GM19395 (cell line): Measurements from ENCODE around the gene ADI1.
"Not testable (repeated sequence)": the region's sequence is repeated elsewhere in the genome, so short reads cannot be mapped to it uniquely, and the experiment has no call there.

Source experiments
- ATAC-seq: cut with Tn5 transposase; IDR thresholded peaks from one replicate; pipeline ENCODE4 v1.9.1; 2021; ENCODE audit warnings: mild to moderate bottlenecking, moderate library complexity; ENCODE audit not compliant: unreplicated experiment

The ADI1 gene

DNA sequence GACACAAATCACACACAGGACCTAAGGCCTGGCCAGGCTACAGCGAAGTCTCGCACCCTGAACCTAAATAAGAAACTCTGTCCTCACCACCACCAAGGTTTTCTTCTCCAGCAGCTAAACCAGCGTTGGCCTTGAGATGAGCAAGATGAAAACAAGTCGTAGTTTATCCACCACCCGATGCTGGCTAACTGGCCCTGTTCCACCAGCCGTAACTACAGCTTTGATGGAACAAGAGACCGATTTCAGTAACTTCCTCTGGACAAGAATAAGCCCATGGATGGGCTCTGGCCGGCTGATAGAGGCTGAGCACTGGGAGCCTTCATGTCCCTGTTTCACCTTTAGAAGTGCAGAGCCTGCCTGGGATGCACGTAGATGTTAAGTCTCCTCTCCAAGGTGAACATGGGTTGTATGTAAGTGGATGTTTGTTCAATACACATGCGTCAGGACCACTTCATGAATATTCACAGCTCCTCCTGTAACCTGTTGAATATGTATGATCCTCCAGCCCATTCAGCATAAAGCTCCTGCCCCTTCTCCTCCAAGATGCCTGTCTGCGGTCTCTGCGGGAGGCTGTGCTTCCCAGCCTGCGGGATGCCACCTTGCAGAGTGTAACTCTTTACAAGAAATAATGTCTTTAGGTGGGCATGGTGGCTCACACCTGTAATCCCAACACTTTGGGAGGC lies 24.2 kb downstream of the ADI1 start:
- no peak for ATAC-seq

DNA sequence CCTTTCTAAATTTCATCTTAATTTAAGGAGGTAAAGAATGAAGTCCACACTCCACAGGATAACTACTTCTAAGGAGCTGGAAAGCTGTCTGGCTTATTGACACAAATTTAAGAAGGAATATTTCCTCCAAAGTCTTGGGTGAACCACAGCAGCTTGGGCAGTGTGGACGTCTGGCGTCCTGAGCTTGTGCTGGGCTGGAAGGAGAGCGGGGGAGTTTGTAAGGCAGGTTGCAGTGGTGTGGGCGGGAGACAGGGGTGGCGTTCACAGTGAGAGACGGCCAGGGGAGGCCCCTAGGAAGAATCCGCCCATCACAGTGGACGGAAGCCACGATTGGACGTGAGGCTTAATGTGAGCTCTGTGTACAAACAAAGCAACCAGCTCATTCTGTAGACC lies 25.7 kb downstream of the ADI1 start:
- no peak for ATAC-seq

DNA sequence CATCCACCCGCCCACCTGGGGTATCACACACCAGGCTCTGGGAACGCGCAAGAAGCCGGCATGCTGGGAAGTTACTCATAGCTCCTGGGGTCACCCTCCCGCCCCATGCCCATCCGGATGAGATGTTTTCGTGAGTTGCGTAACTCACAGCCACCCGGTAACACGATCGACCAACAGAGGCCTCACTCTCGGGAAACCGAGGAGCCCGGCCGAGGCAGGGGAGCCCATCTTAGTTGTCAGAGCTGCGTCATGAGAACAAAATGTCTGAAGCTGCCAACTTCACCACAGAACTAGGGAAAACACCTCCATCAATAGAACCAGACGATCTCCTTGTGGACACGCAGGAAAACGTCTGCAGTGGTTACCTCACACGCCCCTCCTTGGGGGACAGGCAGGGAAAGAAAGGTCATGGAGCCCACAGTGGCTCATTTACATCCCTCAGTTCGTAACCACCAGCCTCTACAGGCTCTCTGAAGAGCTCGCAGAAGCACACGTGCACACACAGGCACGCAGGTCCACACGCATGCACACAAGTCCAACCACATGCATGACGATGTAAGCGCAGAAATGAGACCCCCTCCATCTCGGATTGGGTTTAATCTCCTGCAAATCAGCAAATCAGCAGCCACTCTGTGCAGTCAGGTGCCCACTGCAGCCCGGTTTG lies 26.2 kb downstream of the ADI1 start:
- no peak for ATAC-seq

DNA sequence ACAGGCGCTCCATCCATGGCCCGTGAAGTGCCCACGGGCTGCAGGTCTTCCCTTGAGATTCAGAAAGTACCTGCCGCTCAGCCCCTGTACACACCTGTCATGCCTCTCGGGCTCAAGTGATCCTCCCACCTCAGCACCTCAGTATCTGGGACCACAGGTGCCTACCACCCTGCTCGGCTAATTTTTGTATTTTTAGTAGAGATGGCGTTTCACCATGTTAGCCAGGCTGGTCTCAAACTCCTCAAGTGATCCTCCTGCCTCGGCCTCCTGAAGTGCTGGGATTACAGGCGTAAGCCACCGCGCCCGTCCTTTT lies 26.9 kb downstream of the ADI1 start:
- not testable (repeated sequence) for ATAC-seq

DNA sequence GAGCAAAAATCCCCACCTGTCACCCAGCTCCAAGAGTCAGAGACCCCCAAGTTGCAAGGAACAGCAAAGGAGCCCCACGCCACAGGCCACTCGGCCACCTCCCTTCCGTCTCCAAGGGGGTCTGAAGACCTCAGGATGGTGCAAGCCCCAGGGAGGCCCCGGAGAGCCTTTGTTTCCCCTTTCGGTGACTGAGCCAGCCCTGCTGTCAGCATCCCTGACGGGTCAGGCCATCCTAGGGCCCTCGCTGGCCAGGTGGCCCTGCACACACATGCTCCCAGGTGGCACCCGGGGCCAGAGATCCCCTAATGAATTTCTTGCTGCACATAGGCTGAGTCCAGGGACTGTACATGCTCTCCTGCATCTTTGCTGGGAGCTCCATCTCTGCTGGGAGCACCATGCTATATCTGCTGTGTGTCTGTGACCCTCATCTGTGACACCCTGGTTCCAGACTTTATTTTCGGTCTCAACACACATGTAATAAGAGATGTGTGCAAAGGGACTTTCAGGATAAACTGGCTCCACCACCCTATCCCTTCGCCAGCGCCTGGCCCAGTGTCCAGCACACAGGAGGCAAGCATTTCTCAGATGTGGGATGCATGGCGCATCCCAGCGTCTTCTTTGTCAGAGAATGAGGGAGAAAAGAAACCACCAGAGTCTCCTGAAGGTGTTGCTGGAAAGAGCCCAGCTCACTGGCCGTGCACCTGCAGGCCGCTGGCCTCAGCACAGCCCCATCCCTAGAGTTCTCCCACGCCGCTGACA lies 27.4 kb downstream of the ADI1 start:
- no peak for ATAC-seq

DNA sequence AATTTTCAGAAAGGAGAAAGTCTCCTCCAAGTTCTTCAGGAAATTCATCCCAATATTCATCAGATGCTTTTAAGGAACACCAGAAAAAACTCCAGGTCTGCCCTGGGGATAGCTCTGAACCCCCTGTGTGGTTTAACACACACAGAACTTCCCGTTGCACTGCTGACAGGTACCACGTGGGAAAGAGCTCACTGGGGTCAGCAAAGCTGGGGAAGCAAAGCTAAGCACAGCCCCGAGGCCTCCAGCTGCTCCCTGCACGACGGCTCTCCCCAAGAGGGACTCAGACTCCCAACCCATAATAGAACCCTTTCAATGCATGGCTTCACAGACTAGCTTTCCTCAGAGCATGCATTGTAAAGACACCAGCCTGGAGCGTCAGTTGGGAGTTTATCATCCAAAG lies 28.0 kb downstream of the ADI1 start:
- no peak for ATAC-seq

DNA sequence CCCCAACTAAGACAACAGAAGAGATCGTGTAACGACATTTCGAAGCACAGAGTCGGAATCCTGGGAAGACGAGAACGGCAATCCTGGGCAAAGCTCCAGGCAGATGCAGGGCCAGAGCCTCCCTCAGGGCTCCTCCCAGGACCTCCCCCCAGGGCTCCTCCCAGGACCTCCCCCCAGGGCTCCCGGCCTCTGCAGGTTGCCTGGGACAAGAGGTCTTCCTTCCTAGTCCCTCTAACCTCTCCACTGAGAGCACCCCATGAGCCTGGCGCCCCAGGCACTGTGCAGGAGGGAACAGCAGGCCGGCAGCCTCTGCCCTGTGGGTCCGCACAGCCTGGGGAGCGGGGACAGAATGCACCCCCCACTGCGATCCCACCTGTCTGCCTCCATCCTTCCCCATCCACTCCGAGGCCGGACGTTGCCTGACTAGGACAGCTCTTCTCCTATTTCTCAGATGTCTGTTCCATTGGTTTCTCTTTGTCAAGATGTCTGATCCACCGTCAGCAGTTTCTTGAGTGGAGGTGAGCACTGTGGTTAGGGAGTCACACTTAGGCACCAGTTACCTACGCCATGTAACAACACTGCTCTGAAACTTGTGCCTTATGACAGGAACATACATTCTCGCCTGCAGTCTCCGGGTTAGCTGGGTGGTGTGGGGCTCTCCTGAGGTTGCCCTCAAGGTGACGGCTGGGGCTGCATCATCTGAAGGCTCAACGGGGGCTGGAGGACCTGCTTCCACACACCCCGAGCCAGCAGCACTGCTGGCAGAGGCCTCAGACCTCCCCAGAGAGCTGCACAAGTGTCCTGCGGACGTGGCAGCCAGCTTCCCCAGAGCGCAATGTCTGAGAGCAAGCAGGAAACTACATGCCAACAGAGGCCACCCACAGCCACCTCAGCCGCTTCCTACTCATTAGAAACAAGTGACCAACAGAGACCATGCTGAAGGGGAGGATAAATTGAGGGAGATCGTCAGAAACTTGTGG lies 28.9 kb downstream of the ADI1 start:
- ATAC-seq, result no peak

DNA sequence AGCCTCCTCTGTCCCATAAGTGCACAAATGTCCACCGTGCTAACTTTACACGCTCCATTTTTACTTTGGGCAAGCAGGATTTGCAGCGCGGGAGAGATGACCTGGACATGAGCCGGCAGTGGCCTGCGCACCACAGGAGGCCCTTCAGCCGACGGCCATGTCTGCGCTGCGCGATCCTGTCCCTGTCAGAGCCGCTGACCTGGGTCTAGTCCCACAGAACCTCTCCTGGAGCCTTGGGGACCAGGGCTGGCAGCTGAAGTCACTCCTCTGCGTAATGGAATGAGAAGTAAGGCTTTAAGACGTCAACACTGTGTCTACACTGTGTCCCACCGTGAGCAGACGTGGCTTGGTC lies 29.6 kb downstream of the ADI1 start:
- ATAC-seq, result no peak

DNA sequence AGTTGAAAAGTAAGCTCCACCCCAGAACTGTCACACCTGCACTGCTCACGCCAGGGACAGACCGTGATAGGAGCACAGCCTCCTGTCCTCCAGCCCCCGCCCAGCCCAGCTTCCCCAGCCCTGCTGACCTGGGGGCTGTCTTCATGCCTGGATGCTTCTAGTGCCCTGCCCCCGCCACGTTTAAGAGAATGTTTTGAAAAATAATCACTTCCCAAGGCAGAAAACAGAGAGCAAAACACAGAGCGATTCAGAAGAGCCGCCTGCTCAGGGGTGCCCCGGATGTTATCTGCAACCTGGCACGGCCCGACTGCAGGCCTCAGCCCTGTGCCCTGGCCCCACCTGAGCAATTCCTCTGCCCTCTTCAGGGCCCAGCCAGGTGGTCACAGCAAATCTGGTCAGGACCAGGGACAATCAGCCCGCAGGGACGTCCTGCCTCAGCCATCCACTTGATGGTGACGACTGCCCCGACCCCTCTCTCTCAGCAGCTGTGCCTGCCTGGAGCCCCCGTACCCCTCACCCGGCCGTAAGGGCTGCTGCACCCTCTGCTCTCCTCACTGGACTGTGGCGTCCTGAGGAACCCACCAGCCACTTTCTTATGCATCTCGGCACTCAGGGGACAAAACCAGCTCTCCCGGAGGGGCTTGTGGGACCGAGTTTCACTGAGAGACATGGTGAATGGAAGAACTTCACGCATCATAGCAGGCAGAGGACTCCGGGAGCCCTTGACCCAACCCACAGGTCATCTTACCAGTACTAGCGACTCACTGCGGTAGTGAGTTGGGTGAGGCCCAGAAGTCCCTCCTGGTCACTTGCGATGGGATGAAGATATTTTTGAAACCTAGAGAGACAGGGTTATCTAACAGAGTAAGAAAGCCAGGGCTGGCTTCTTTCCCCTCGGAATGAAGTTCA lies 30.2 kb downstream of the ADI1 start:
- ATAC-seq, result no peak

DNA sequence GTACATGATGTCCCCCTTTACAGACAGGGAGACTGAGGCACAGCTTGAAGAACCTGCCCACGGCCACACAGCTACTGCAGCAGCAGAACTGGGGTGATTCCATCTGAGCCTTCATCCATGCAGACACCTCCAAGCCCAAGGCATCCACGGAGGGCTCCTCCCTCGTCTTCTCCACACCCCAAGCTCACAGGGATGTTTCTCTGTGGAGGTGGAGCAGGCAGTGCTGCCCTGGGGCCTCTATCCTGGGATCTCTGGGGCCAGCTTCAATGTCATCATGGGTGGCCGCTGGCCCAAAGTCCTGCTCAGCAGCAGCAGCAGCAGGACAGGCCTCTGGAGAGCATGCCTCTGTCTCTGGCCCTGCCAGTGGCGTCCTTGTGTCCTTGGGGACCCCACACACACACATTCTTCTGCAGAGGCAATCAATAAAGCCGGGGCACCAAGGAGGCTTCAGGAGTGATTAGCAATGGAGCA lies 31.2 kb downstream of the ADI1 start:
- no peak for ATAC-seq

DNA sequence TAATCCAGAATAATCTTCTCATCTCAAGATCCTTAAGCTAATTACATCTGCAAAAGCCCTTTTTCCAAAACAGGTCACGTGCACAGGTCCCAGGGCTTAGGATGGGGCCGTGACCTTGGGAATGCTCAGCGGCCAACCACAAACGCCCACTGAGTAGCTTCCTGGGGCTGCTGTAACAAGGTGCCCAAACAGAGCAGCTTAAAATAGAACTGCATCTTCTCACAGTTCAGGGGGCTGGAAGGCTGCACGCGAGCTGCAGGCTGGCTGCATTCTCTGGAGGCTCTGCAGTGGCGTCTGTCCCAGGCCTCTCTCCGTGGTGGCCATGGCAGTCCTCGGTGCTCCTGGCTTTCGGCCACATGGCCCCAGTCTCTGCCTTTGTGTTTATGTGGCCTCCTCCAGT lies 31.9 kb downstream of the ADI1 start:
- no peak for ATAC-seq

DNA sequence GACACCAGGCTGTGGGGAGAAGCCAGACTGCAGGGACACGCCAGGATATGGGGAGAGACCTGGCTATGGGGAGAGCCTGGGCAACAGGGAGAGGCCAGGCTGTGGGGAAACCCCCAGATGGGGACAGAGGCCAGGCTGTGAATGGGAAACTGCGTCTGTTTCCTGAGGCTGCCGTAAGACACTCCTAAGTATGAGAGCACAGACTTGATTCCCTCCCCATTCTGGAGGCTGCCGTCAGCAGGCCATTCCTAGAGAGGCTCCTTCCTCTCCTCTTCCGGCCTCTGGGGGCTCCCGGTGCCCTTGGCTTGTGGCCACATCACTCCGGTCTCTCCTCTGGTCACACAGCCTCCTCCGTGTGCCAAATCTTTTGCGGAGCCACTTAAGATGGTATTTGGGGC lies 32.3 kb downstream of the ADI1 start:
- no peak for ATAC-seq

DNA sequence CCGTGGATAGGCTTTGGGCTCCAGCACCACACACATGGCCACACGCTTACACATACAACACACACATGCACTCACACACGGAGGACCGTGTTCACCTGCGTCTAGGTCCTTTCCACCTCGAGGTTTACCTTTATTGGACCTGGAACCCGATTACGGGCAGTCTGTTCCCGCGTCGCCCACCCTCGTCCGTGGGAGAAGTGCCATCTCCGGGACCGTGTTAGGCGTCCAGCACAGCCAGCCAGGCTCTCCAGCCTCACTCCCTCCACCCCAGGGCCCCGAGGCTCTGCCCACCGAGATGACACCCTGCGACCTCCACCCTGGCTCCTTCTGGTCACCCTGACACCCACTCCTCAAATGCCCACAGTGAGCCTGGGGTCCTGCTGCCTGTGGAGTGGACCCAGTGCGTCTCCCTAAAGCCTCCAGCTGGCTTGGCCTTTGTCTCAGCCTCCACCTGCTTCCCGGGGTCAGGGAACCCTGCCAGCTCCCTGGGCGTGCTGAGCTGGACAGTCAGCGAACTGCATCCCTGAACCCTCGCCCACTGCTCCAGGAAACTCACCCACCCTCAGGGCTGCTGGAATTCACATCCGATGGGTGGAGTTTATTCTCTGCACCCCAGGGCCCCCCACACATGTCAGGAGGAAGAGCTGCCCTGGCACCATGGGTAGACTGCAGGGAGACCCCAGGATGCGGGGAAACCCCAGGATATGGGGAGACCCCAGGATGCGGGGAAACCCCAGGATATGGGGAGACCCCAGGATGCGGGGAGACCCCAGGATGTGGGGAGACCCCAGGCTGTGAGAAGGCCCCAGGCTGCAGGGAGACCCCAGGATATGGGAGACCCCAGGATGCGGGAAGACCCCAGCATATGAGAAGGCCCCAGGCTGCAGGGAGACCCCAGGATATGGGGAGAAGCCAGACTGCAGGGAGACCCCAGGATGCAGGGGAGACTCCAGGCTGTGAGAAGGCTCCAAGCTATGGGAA lies 33.0 kb downstream of the ADI1 start:
- ATAC-seq, result no peak

DNA sequence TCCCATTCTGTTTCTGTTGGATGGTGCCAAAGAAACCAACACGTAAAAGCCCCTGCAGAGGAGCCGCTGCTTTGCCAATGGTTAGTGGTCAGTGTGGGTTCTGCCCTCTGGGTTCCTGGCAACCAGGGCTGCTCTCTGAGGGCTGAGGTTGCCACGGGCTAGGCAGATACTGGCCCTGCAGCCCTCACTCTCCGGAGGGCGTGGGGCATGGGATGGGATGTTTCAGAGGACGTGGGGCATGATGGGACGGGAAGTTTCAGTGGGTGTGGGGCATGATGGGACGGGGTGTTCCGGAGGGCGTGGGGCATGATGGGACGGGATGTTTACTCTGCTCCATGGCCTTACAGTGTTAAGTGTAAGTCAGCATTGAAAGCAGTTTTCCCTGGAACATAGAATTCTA lies 34.2 kb downstream of the ADI1 start:
- ATAC-seq, result no peak

DNA sequence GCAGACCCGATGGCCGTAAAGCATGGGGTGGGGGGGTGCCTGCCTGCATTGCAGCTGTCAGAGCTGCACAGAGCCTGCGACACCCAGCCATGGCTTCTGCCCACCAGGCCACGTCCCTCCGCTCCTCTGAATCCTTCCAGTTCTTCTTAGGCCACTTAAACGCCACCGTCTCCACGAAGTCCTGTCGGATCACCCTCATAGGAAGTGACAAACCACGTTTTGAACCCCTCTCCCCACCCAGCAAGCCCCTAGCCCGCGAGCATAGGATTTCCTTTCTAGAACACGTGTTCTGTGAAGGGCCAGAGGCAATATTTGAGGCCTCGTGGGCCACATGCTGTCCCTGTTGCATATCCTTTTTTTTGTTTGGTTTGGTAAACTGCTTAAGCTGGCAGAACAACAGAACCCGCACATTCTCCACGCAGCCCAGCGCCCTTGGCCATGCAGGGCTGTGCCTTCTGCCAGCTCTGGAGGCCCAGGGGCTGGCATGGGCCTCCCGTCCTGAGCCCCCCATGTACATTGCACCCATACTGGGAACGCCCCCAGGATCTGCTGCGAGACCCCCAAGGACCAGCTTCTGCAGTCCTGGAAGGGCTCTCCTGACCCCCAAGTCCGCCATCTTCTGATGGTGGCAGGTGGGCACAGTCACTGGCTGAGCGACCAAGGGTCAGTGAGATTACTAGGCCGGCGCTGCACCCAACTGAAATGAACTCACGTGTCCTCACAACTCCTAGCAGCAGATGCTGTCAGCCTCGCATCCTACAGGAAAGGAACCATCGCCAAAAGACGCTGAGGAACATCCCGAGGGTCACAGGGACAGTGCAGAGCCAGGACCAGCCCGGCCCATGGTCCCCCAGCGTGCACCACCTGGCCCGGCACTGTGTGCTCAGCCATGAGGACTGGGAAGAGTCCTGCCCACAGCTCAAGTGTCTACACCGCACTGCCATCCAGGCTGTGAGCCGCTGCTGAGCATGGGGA lies 35.1 kb downstream of the ADI1 start:
- ATAC-seq, result no peak

DNA sequence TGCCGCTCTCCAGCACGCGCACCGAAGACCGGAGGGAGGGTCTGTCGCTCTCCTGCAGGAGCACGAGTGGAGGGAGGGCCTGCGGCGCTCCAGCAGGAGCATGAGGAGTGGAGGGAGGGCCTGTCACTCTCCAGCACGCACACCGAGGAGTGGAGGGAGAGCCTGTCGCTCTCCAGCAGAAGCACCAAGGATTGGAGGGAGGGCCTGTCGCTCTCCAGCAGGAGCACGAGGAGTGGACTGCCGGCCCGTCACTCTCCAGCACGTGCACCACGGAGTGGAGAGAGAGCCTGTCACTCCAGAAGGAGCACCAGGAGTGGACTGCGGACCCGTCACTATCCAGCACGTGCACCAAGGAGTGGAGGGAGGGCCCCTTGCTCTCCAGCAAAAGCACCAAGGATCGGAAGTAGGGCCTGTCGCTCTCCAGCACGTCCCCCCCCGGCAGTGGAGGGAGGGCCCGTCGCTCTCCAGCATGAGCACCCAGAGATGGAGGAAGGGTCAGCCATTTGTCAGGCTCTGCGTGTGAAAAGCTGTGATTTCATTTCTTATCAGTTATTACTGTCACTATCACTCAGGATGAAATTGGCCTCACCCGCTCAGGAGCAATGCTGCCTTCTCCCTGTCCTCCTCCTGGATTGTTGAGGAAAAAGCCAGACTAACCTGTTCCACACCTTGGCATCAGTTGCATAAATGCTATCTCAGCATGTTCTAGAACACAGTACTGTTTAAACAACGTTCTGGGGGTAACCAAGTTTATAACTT lies 35.9 kb downstream of the ADI1 start:
- peak; percentile 51 for ATAC-seq

DNA sequence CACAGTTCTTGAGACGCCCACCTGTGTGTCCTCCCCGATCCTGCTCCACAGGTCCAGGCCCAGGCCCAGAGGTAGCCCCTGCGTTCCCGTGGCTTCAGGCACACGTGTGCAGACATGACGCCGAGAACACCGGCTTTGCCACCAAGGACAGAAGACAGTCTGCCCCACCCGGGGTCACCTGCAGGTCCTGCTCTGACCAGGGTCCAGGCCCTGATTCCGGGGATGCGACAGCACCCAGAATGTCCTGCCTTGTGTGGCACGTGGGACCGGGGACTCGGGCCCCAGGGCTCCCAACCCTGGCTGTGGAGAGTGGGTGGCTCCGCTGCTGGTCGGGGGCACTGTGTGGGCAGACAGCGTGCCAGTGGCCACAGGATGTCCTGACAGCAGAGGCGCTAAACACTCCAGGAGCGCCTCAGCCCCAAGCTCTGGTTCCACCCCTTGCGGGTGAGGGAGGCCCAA lies 36.9 kb downstream of the ADI1 start:
- ATAC-seq, result no peak
